Adrenal gland (tissue), 12 donors: ENCODE data around the gene TBC1D9. TPM values are rescaled to one million over a fixed set of nuclear protein-coding genes. Genes with fewer than 3 reads are reported as not detected.

ENCODE experiments used
- DNase-seq, 7 donors: peaks; one replicate each; pipeline ENCODE4 v3.0.0-alpha.2; 2019 to 2020
- H3K27ac ChIP-seq, 5 donors: fragments of 200-600 bp; sonication (generic) in 4 of 5; 1 replicate in 3 of 5; 2 replicates in 2 of 5; pipeline versions ENCODE4 v1.5.1 to v1.8.0; 2016 to 2020; ENCODE audit warnings: mild to moderate bottlenecking in 1 of 5
- H3K27me3 ChIP-seq: fragments of 200-600 bp; 2 replicates; pipeline ENCODE4 v1.8.0; 2021
- H3K36me3 ChIP-seq, 2 donors: fragments of 200-600 bp; replicated peaks in 1 of 2; 1 replicate in 1 of 2; 2 replicates in 1 of 2; pipeline versions ENCODE4 v1.5.1 to v1.8.0; 2018 to 2022
- H3K4me1 ChIP-seq, 2 donors: fragments of 200-600 bp; replicated peaks in 1 of 2; 1 replicate in 1 of 2; 2 replicates in 1 of 2; pipeline versions ENCODE4 v1.5.1 to v1.8.0; 2018 to 2021
- H3K4me3 ChIP-seq, 4 donors: fragments of 200-600 bp; sonication (generic) in 3 of 4; one replicate each; pipeline ENCODE4 v1.5.1; 2016 to 2018
- H3K9me3 ChIP-seq, 3 donors: fragments of 200-600 bp; sonication (generic) in 1 of 3; replicated peaks in 1 of 3; 1 replicate in 2 of 3; 2 replicates in 1 of 3; pipeline versions ENCODE4 v1.5.1 to v1.8.0; 2016 to 2021
- CTCF ChIP-seq, 6 experiments: fragments of 450-650 bp in 4 of 6; fragments of 200-600 bp in 2 of 6; sonication (generic) in 1 of 6; IDR thresholded peaks; 1 replicate in 5 of 6; 2 replicates in 1 of 6; pipeline versions ENCODE4 v1.5.1 to v1.8.0; 2016 to 2021; ENCODE audit warnings: antibody characterized with exemption in 6 of 6, mild to moderate bottlenecking in 2 of 6, moderate library complexity in 1 of 6
- POLR2A ChIP-seq, 2 donors: fragments of 450-650 bp; IDR thresholded peaks; one replicate each; pipeline ENCODE4 v1.6.1; 2017; ENCODE audit warnings: antibody characterized with exemption in 2 of 2, mild to moderate bottlenecking in 2 of 2, moderate library complexity in 1 of 2
- WGBS, 4 donors: extraction: QIAGEN DNeasy Blood & Tissue Kit in 2 of 4; methylation state at CpG; one replicate each; pipeline versions ENCODE4 v1.1.5 to v1.1.7; 2013 to 2017; 5-methylcytosine and 5-hydroxymethylcytosine counted together
- intact Hi-C, 2 donors: fragments of 100-400 bp; cut with DNase I; formaldehyde crosslinking; loops; one replicate each; pipeline versions ENCODE4 v1.14.1 to v1.15.0; 2022 to 2023
- polyA plus RNA-seq, 3 donors: library from polyadenylated mRNA; stranded (reverse); fragments of 200-250 nt in 2 of 3; fragments of 350-450 nt in 1 of 3; fragmentation: Illumina TruSeq in 1 of 3; extraction: RNeasy Lipid Tissue Mini Kit (QIAGEN cat#74804) in 1 of 3; gene quantifications; one replicate each; pipeline ENCODE4 v1.2.3, GENCODE V29; 2013 to 2014
- total RNA-seq, 9 donors: library from RNA; depleted of rRNA in 4 of 9; stranded (reverse); fragments of >200 nt in 4 of 9; fragments of 120-200 nt in 1 of 9; fragmentation: NEBNext Ultra II Directional in 1 of 9; extraction: Animal tissue kit (Norgen Biotek cat#: 25700) in 1 of 9; gene quantifications; one replicate each; pipeline versions ENCODE4 v1.1.0 to v1.2.4, GENCODE V29; 2013 to 2023
- donor health status: healthy with polysubstance abuse.
- donor health status: Bipolar disorder and iron deficiency.
- donor health status: DM: yes; HTN: yes; CAD: no.
- donor health status: DM: no; HTN: no; CAD: no.
- donor health status: DM: no; HTN: no; CAD: no.
- donor health status: DM: yes; HTN: yes; CAD: no.

The TBC1D9 gene
- total and polyA plus RNA-seq, 12 donors: 3.8 to 27.7 (median 14.3) TPM

GRCh38 chr4:140736669-140737343 is 19.4 kb downstream of the TBC1D9 start:
- intact Hi-C loops: no loop called here
- no peak for TF ChIP-seq CTCF (IDR thresholded peaks at IDR 0.05)
- no peak for TF ChIP-seq POLR2A (IDR thresholded peaks at IDR 0.05)
- WGBS, 4 donors: 88 to 92% (median 90%) methylated on average over 6 of the region's 6 CpGs

GRCh38 chr4:140735779-140736391 is 20.3 kb downstream of the TBC1D9 start:
- DNase-seq: no peak
- H3K27me3 ChIP-seq: no peaks in the 10 kb centered on the region

More at GRCh38 chr4:140736669-140737343, 19.4 kb downstream of the TBC1D9 start:
- Histone ChIP-seq H3K4me3 (no peak overlapping the region), H3K4me1 (peaks cover 0 to 18% of the 10 kb centered on the region in 2 donors), H3K27ac (no peak overlapping the region), H3K36me3 (no peaks in the 10 kb centered on the region), H3K9me3 (no peaks in the 10 kb centered on the region), H3K27me3 (no peaks in the 10 kb centered on the region)
- no peak for DNase-seq

GRCh38 chr4:140735317-140735716 is 20.9 kb downstream of the TBC1D9 start:
- H3K4me1 ChIP-seq: peaks cover 0 to 18% of the 10 kb centered on the region in 2 donors

More at GRCh38 chr4:140735779-140736391, 20.3 kb downstream of the TBC1D9 start:
- H3K4me1 ChIP-seq: peaks cover 0 to 18% of the 10 kb centered on the region in 2 donors
- intact Hi-C loops: no loop called here
- no peaks in the 10 kb centered on the region for H3K36me3 ChIP-seq
- no peaks in the 10 kb centered on the region for H3K9me3 ChIP-seq
- no peak for TF ChIP-seq CTCF (IDR thresholded peaks at IDR 0.05)
- TF ChIP-seq POLR2A (IDR thresholded peaks at IDR 0.05): no peak
- no peak overlapping the region for H3K27ac ChIP-seq
- H3K4me3 ChIP-seq: no peak overlapping the region
- WGBS, 4 donors: 68 to 73% (median 71%) methylated on average over 4 of the region's 4 CpGs

More at GRCh38 chr4:140735317-140735716, 20.9 kb downstream of the TBC1D9 start:
- WGBS, 4 donors: 76 to 92% (median 90%) methylated on average over 2 of the region's 2 CpGs
- Histone ChIP-seq H3K27ac (no peak overlapping the region), H3K4me3 (no peak overlapping the region), H3K27me3 (no peaks in the 10 kb centered on the region), H3K36me3 (no peaks in the 10 kb centered on the region), H3K9me3 (no peaks in the 10 kb centered on the region)
- no peak for TF ChIP-seq POLR2A (IDR thresholded peaks at IDR 0.05)
- no peak for TF ChIP-seq CTCF (IDR thresholded peaks at IDR 0.05)
- intact Hi-C loops: no loop called here
- DNase-seq: no peak
